Activated naive CD8-positive, alpha-beta T cell treated with anti-CD3 and anti-CD28 coated beads for 36 hours (primary cell): ENCODE results near the gene DNAH1. TPM values are rescaled to one million over a fixed set of nuclear protein-coding genes. Genes with fewer than 3 reads are reported as not detected.

ENCODE experiments used
- DNase-seq: peaks from one replicate; pipeline ENCODE4 v3.0.0; 2021
- H3K27ac Mint-ChIP-seq: one replicate; pipeline ENCODE4 v1.8.0; 2022; ENCODE audit warnings: mild to moderate bottlenecking, moderate library complexity, mixed read lengths
- H3K27me3 Mint-ChIP-seq: one replicate; pipeline ENCODE4 v1.8.0; 2022; ENCODE audit warnings: mild to moderate bottlenecking, mixed read lengths
- H3K36me3 Mint-ChIP-seq: one replicate; pipeline ENCODE4 v1.8.0; 2021; ENCODE audit warnings: mild to moderate bottlenecking, mixed read lengths
- H3K4me1 Mint-ChIP-seq: one replicate; pipeline ENCODE4 v1.8.0; 2021; ENCODE audit warnings: mixed read lengths
- H3K4me3 Mint-ChIP-seq: one replicate; pipeline ENCODE4 v1.8.0; 2022; ENCODE audit warnings: mild to moderate bottlenecking, moderate library complexity, mixed read lengths
- H3K9me3 Mint-ChIP-seq: one replicate; pipeline ENCODE4 v1.8.0; 2022; ENCODE audit warnings: mixed read lengths
- total RNA-seq, 2 experiments: library from RNA; stranded (reverse); gene quantifications; one replicate each; pipeline ENCODE4 v1.2.3, GENCODE V29; 2021

DNAH1 gene
- total RNA-seq, 2 experiments from 2014 or later = 2.6 to 3.7 TPM

DNA sequence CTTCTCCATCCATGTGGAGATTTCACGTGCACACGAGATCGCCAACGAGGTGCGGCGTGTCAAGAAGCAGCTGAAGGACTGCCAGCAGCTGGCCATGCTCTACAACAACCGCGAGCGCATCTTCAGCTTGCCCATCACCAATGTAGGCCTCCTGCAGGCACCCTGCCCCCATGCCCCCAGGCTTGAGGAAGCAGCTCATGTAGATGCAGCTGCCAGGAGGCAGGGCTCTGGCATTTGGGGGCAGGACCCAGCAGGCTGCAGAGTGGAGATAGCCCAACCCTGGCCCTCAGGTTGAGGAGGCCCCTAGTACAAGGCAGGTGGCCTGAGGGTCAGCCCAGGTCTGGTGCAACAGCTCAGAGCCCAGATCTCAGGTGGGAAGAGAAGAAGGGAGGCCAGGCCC is 36.4 kb downstream of the DNAH1 start:
- Mint-ChIP-seq H3K36me3 (no peaks in the 10 kb centered on the region), H3K4me1 (peaks cover under 1% of the 10 kb centered on the region)

DNA sequence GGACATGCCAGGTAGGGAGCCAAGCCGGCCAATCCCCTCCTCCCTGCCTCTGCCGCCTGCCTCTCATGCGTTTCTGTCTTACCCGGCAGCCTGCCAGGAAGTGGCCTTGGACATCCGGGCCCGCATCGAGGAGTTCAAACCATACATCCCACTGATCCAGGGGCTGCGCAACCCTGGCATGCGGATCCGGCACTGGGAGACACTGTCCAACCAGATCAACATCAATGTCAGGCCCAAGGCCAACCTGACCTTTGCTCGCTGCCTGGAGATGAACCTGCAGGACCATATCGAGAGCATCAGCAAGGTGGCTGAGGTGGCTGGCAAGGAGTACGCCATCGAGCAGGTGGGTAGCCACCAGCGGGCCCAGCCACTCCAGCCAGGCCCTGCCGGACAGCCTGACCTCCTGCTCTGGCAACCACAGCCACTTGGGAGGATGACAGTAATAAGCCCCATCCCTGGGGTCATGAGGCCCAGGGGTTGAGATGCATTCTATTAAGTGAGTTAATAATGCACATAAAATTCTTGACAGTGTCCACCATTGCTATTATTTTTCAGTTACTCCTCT is 37.3 kb downstream of the DNAH1 start:
- H3K4me1 Mint-ChIP-seq = peaks cover 4% of the 10 kb centered on the region
- H3K27ac Mint-ChIP-seq = no peak overlapping the region
- no peak overlapping the region for H3K4me3 Mint-ChIP-seq
- H3K9me3 Mint-ChIP-seq = no peaks in the 10 kb centered on the region
- H3K27me3 Mint-ChIP-seq = no peaks in the 10 kb centered on the region
- no peak for DNase-seq
- H3K36me3 Mint-ChIP-seq = no peaks in the 10 kb centered on the region

More for the DNA sequence above, 36.4 kb downstream of the DNAH1 start:
- Mint-ChIP-seq H3K27me3 (no peaks in the 10 kb centered on the region), H3K27ac (no peak overlapping the region), H3K4me3 (no peak overlapping the region), H3K9me3 (no peaks in the 10 kb centered on the region)
- DNase-seq = no peak

GRCh38 chr3:52354676-52355075 is 38.6 kb downstream of the DNAH1 start:
- Mint-ChIP-seq H3K27me3 (no peaks in the 10 kb centered on the region), H3K36me3 (no peaks in the 10 kb centered on the region), H3K27ac (no peak overlapping the region), H3K9me3 (no peaks in the 10 kb centered on the region), H3K4me1 (peaks cover 4% of the 10 kb centered on the region), H3K4me3 (no peak overlapping the region)
- DNase-seq = no peak

DNA sequence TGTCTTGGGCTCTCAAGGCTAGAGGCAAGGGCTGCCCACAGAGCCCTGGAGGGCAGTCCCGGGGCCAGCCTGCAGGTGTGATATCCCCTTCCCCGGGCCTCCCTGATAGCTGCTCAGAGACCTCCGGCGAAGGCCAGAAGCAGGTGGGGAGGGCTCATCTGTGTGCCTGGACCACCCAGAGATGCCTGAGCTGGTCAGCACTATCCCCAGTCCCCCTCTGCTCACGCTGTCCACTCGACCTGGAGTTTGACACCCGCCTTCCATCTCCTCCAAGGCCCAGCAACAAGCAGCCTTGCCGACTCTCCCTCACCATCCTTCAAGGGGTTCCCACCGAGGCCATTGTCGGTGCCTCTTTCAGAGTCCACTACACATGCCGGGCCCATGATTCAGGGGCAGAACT is 39.4 kb downstream of the DNAH1 start:
- no peaks in the 10 kb centered on the region for H3K27me3 Mint-ChIP-seq
- H3K9me3 Mint-ChIP-seq = no peaks in the 10 kb centered on the region
- H3K36me3 Mint-ChIP-seq = no peaks in the 10 kb centered on the region
- no peak overlapping the region for H3K4me3 Mint-ChIP-seq
- peaks cover 4% of the 10 kb centered on the region for H3K4me1 Mint-ChIP-seq
- DNase-seq = no peak
- H3K27ac Mint-ChIP-seq = no peak overlapping the region

- Mint-ChIP-seq H3K27ac (no peak overlapping the region), H3K4me3 (no peak overlapping the region)
These were observed 40.0 kb downstream of the DNAH1 start for GRCh38 chr3:52356126-52356525.

DNA sequence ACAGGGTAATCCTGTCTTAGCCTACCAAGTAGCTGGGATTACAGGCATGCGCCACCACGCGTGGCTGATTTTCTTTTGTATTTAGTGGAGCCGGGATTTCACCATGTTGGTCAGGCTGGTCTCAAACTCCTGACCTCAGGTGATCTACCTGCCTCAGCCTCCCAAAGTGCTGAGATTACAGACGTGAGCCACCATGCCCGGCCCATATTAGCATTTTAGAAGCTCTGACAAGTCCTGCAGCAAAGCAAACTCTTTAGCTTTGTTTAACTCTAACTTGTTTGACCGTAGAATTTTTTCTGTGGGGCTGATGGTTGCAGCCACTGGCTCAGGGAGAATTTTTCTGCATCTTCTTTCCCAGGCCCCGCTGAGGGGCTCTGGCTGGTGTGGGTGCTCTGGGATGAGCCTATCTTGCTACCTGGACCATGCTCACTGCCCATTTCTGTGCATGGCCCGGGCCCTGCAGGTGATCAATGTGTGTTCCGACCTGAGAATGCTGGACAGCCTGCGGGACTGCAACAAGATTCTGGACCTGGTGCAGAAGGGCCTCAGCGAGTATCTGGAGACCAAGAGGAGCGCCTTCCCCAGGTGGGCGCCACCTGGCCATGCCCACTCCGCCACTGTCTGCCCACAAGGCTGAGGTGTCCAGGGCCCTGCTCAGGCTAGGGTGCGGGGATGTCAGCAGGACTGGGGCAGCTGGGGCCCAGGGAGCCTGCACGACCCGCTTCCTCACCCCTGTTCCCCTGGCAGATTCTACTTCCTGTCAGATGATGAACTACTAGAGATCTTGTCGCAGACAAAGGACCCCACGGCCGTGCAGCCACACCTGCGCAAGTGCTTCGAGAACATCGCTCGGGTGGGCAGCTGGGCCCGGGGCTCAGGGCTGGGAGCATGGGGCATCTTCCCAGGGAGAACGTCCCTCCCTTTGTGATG is 41.3 kb downstream of the DNAH1 start:
- Mint-ChIP-seq H3K9me3 (no peaks in the 10 kb centered on the region), H3K27me3 (no peaks in the 10 kb centered on the region), H3K27ac (no peak overlapping the region), H3K4me1 (peaks cover 4% of the 10 kb centered on the region), H3K4me3 (no peak overlapping the region), H3K36me3 (peaks cover 2% of the 10 kb centered on the region)
- DNase-seq = no peak

More at GRCh38 chr3:52356126-52356525, 40.0 kb downstream of the DNAH1 start:
- peaks cover 2% of the 10 kb centered on the region for H3K36me3 Mint-ChIP-seq
- no peaks in the 10 kb centered on the region for H3K27me3 Mint-ChIP-seq
- no peaks in the 10 kb centered on the region for H3K9me3 Mint-ChIP-seq
- peaks cover 4% of the 10 kb centered on the region for H3K4me1 Mint-ChIP-seq
- DNase-seq = no peak

DNA sequence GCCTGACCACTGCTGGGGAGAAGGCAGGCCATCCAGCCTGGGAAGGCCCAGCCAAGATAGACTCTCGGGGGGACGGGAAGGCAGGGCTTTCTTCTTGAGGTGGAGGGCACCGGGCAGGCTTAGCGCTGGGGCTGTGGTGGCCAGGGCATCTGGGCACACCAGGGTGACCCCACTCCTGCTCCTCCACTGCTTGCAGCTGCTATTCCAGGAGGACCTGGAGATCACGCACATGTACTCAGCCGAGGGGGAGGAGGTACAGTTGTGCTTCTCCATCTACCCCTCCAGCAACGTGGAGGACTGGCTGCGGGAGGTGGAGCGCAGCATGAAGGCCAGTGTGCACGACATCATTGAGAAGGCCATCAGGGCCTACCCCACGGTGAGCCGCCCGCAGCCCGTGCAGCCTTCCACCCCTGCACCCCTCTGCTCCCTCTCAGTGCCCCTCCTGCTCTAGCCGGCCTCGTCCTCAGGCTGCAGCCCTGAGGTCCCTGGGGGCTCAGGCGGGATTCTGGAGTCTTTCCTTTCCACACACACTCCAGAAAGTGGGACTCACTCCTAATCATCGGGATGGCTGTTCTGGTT is 42.3 kb downstream of the DNAH1 start:
- DNase-seq = no peak
- H3K9me3 Mint-ChIP-seq = no peaks in the 10 kb centered on the region

GRCh38 chr3:52359116-52359855 is 43.2 kb downstream of the DNAH1 start:
- Mint-ChIP-seq H3K4me1 (peaks cover 4% of the 10 kb centered on the region), H3K36me3 (peaks cover 2% of the 10 kb centered on the region), H3K9me3 (no peaks in the 10 kb centered on the region), H3K4me3 (no peak overlapping the region), H3K27me3 (no peaks in the 10 kb centered on the region), H3K27ac (no peak overlapping the region)
- DNase-seq = no peak

More for the DNA sequence above, 42.3 kb downstream of the DNAH1 start:
- no peak overlapping the region for H3K4me3 Mint-ChIP-seq
- H3K27me3 Mint-ChIP-seq = no peaks in the 10 kb centered on the region
- H3K27ac Mint-ChIP-seq = no peak overlapping the region
- peaks cover 4% of the 10 kb centered on the region for H3K4me1 Mint-ChIP-seq
- peaks cover 2% of the 10 kb centered on the region for H3K36me3 Mint-ChIP-seq

- Mint-ChIP-seq H3K4me3 (no peak overlapping the region), H3K9me3 (no peaks in the 10 kb centered on the region), H3K27ac (no peak overlapping the region), H3K36me3 (peaks cover 2% of the 10 kb centered on the region), H3K27me3 (no peaks in the 10 kb centered on the region), H3K4me1 (peaks cover 4% of the 10 kb centered on the region)
- no peak for DNase-seq
These were observed 44.9 kb downstream of the DNAH1 start for GRCh38 chr3:52361011-52361410.

DNA sequence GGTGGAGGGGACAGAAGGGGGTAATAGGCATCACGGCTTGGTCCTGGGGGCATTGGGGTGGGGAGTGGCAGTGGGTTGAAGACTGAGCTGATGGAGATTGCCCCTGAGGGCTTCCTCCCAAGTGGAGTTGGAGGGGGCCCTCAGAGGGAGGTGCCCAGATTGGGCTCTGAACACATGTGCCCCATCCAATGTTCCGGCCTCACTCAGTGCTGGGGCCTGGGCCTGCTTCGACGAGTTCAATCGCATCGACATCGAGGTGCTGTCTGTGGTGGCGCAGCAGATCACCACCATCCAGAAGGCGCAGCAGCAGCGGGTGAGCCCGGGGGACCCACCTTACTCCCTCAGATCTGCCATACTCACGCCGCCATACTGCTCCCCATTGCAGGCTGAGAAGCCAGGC is 45.3 kb downstream of the DNAH1 start:
- H3K27ac Mint-ChIP-seq = no peak overlapping the region
- peaks cover 4% of the 10 kb centered on the region for H3K4me1 Mint-ChIP-seq
- H3K27me3 Mint-ChIP-seq = no peaks in the 10 kb centered on the region
- no peak for DNase-seq
- H3K4me3 Mint-ChIP-seq = no peak overlapping the region
- H3K36me3 Mint-ChIP-seq = peaks cover 2% of the 10 kb centered on the region
- no peaks in the 10 kb centered on the region for H3K9me3 Mint-ChIP-seq

GRCh38 chr3:52361898-52362297 is 45.8 kb downstream of the DNAH1 start:
- peaks cover 4% of the 10 kb centered on the region for H3K4me1 Mint-ChIP-seq
- H3K9me3 Mint-ChIP-seq = no peaks in the 10 kb centered on the region
- H3K27ac Mint-ChIP-seq = no peak overlapping the region
- H3K36me3 Mint-ChIP-seq = peaks cover 2% of the 10 kb centered on the region
- no peaks in the 10 kb centered on the region for H3K27me3 Mint-ChIP-seq
- H3K4me3 Mint-ChIP-seq = no peak overlapping the region
- no peak for DNase-seq

DNA sequence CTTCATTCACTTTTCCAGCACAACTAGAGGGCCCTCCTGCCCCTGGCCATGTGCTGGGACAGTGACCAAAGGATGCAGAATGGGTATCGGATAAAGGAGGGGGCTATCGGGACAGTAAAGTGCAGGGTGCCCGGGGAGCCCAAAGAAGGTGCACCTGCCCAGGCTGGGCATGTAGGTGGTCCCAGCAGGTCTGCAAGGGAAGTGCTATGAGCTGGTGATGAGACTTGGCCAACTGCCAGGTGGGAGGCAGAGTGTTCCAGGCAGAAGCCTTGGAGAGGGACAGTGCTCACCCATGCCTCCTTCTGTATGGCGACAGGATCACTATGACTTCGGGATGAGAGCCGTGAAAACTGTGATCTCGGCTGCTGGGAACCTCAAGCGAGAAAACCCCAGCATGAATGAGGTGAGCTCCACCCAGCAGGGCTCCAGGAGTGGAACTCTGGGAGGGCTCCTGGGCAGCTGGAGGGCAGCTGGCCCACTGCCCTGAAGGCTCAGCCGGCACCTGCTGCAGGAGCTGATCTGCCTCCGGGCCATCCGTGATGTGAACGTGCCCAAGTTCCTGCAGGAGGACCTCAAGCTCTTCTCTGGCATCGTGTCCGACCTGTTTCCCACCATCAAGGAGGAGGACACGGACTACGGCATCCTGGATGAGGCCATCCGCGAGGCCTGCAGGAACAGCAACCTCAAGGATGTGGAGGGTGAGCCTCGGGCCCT is 48.4 kb downstream of the DNAH1 start:
- Mint-ChIP-seq H3K27me3 (no peaks in the 10 kb centered on the region), H3K9me3 (no peaks in the 10 kb centered on the region), H3K4me1 (no peaks in the 10 kb centered on the region), H3K4me3 (no peak overlapping the region), H3K36me3 (peaks cover 2% of the 10 kb centered on the region), H3K27ac (no peak overlapping the region)
- DNase-seq = no peak

- no peak for DNase-seq
- H3K36me3 Mint-ChIP-seq = no peaks in the 10 kb centered on the region
- H3K9me3 Mint-ChIP-seq = no peaks in the 10 kb centered on the region
- no peak overlapping the region for H3K27ac Mint-ChIP-seq
- no peak overlapping the region for H3K4me3 Mint-ChIP-seq
- no peaks in the 10 kb centered on the region for H3K4me1 Mint-ChIP-seq
- H3K27me3 Mint-ChIP-seq = no peaks in the 10 kb centered on the region
These were observed 50.4 kb downstream of the DNAH1 start for GRCh38 chr3:52366527-52366926.
